ENCODE measurements around the gene CSNK2B.
A peak's percentile ranks its signal among the peaks of the same experiment; 100 is the strongest.

DNA sequence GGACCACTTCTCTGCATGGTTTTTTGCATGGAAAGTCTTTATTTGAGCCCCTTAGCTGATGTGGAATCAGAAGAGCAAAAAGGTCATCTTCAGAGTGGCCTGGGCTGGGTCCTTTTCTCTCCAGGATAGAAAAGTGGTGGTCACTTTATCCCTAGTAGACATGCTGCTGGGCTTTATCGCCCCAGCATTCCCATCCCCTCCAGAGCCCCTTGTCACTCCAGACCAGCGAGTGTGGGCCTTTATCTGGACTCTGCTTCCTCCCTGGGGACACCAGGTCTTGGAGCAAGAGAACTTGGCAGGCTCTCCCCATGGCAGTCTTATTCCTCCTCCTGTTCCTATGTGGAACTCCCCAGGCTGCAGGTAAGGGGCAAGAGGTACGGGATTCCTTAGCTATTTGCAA lies 40.7 kb downstream of the CSNK2B start, which contains the start of gene LY6G6F:
- TF ChIP-seq EZH2 (IDR thresholded peaks at IDR 0.05; ENCODE audit: borderline replicate concordance, low read depth, low read length) (no peak), TEAD2 (tag; IDR thresholded peaks at IDR 0.05) (no peak), FOXM1 (IDR thresholded peaks at IDR 0.05; ENCODE audit: low read depth) (no peak), FOXM1 (CRISPR knock-in tag; IDR thresholded peaks at IDR 0.05; ENCODE audit: low read depth) (no peak), BRCA1 (IDR thresholded peaks at IDR 0.05) (no peak), BRCA1 (CRISPR knock-in tag; IDR thresholded peaks at IDR 0.05) (no peak), SP1 (CRISPR knock-in tag; IDR thresholded peaks at IDR 0.05) (no peak), ZEB2 (IDR thresholded peaks at IDR 0.05) (no peak), SMC3 (conservative IDR thresholded peaks at IDR 0.05; ENCODE audit: insufficient read depth, low read depth, low read length) (no peak), ZBTB8A (IDR thresholded peaks at IDR 0.05; ENCODE audit: partially characterized antibody) (no peak)
- TF ChIP-seq, protein P1, sequence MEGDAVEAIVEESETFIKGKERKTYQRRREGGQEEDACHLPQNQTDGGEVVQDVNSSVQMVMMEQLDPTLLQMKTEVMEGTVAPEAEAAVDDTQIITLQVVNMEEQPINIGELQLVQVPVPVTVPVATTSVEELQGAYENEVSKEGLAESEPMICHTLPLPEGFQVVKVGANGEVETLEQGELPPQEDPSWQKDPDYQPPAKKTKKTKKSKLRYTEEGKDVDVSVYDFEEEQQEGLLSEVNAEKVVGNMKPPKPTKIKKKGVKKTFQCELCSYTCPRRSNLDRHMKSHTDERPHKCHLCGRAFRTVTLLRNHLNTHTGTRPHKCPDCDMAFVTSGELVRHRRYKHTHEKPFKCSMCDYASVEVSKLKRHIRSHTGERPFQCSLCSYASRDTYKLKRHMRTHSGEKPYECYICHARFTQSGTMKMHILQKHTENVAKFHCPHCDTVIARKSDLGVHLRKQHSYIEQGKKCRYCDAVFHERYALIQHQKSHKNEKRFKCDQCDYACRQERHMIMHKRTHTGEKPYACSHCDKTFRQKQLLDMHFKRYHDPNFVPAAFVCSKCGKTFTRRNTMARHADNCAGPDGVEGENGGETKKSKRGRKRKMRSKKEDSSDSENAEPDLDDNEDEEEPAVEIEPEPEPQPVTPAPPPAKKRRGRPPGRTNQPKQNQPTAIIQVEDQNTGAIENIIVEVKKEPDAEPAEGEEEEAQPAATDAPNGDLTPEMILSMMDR (IDR thresholded peaks at IDR 0.05 in 2 of 3, conservative IDR thresholded peaks at IDR 0.05 in 1 of 3; ENCODE audit: insufficient read depth in 2 of 3, low read depth in 1 of 3, low read length in 3 of 3) = peak in 1 of 3 experiments; percentile 3; a peak in 1 of 6 replicates
- TF ChIP-seq, protein P2, sequence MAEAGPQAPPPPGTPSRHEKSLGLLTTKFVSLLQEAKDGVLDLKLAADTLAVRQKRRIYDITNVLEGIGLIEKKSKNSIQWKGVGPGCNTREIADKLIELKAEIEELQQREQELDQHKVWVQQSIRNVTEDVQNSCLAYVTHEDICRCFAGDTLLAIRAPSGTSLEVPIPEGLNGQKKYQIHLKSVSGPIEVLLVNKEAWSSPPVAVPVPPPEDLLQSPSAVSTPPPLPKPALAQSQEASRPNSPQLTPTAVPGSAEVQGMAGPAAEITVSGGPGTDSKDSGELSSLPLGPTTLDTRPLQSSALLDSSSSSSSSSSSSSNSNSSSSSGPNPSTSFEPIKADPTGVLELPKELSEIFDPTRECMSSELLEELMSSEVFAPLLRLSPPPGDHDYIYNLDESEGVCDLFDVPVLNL (CRISPR knock-in tag; IDR thresholded peaks at IDR 0.05; ENCODE audit: low read depth) = no peak
- TF ChIP-seq, protein P3, sequence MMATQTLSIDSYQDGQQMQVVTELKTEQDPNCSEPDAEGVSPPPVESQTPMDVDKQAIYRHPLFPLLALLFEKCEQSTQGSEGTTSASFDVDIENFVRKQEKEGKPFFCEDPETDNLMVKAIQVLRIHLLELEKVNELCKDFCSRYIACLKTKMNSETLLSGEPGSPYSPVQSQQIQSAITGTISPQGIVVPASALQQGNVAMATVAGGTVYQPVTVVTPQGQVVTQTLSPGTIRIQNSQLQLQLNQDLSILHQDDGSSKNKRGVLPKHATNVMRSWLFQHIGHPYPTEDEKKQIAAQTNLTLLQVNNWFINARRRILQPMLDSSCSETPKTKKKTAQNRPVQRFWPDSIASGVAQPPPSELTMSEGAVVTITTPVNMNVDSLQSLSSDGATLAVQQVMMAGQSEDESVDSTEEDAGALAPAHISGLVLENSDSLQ (IDR thresholded peaks at IDR 0.05) = peak; percentile 37; the same call in 1 of the 2 replicates
- TF ChIP-seq, protein P4, sequence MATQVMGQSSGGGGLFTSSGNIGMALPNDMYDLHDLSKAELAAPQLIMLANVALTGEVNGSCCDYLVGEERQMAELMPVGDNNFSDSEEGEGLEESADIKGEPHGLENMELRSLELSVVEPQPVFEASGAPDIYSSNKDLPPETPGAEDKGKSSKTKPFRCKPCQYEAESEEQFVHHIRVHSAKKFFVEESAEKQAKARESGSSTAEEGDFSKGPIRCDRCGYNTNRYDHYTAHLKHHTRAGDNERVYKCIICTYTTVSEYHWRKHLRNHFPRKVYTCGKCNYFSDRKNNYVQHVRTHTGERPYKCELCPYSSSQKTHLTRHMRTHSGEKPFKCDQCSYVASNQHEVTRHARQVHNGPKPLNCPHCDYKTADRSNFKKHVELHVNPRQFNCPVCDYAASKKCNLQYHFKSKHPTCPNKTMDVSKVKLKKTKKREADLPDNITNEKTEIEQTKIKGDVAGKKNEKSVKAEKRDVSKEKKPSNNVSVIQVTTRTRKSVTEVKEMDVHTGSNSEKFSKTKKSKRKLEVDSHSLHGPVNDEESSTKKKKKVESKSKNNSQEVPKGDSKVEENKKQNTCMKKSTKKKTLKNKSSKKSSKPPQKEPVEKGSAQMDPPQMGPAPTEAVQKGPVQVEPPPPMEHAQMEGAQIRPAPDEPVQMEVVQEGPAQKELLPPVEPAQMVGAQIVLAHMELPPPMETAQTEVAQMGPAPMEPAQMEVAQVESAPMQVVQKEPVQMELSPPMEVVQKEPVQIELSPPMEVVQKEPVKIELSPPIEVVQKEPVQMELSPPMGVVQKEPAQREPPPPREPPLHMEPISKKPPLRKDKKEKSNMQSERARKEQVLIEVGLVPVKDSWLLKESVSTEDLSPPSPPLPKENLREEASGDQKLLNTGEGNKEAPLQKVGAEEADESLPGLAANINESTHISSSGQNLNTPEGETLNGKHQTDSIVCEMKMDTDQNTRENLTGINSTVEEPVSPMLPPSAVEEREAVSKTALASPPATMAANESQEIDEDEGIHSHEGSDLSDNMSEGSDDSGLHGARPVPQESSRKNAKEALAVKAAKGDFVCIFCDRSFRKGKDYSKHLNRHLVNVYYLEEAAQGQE (IDR thresholded peaks at IDR 0.05; ENCODE audit: borderline replicate concordance) = no peak
- TF ChIP-seq, protein P4 (CRISPR knock-in tag; IDR thresholded peaks at IDR 0.05; ENCODE audit: low read depth) = no peak
